PC-3 (cell line): ENCODE data around the gene CBL. TPM values are rescaled to one million over a fixed set of nuclear protein-coding genes. Genes with fewer than 3 reads are reported as not detected.

Experiments used
- ATAC-seq: fragments of 200-7000 bp; cut with Tn5 transposase; 2 replicates; pipeline ENCODE4 v1.9.1; 2020; ENCODE audit warnings: mild to moderate bottlenecking, moderate library complexity
- BruUV-seq: library from RNA; stranded (reverse); fragments of 400-500 nt; replicated peaks from 2 replicates; lab custom pipeline; 2021; lab: Mats Ljungman, UMichigan
- CTCF ChIA-PET: fragments of 300-600 bp; sonication (Branson Sonifier 250); formaldehyde crosslinking; loops from one replicate; lab custom pipeline; 2022; ENCODE audit warnings: antibody characterized with exemption; lab: Charles Lee
- POLR2A ChIA-PET: fragments of 300-600 bp; sonication (Branson Sonifier 250); formaldehyde crosslinking; loops from one replicate; lab custom pipeline; 2022; ENCODE audit warnings: antibody characterized with exemption; ENCODE audit not compliant: unreplicated experiment; lab: Charles Lee
- DNase-seq: peaks from one replicate; pipeline ENCODE4 v3.0.0-alpha.2; 2015
- H2AFZ ChIP-seq: fragments of 300-600 bp; sonication (generic); 2 replicates; pipeline ENCODE4 v1.6.0; 2016; ENCODE audit warnings: antibody characterized with exemption, low read length
- H3F3A ChIP-seq: fragments of 300-600 bp; sonication (generic); one replicate; pipeline ENCODE4 v1.6.0; 2017; ENCODE audit warnings: antibody characterized with exemption, low read length, control low read depth, mild to moderate bottlenecking; ENCODE audit not compliant: unreplicated experiment
- H3K27ac ChIP-seq: fragments of 300-600 bp; sonication (generic); 2 replicates; pipeline ENCODE4 v1.5.1; 2016; ENCODE audit warnings: mild to moderate bottlenecking, low read length
- H3K27me3 ChIP-seq: fragments of 300-600 bp; sonication (generic); 2 replicates; pipeline ENCODE4 v1.6.1; 2016; ENCODE audit warnings: low read length, mixed read lengths
- H3K36me3 ChIP-seq: fragments of 300-600 bp; sonication (generic); 2 replicates; pipeline ENCODE4 v1.6.1; 2016; ENCODE audit warnings: low read depth, mixed run types, low read length, mixed read lengths
- H3K4me1 ChIP-seq: fragments of 300-600 bp; sonication (generic); 2 replicates; pipeline ENCODE4 v1.5.1; 2016; ENCODE audit warnings: low read length; ENCODE audit not compliant: insufficient read depth
- H3K4me2 ChIP-seq: fragments of 300-600 bp; sonication (generic); 2 replicates; pipeline ENCODE4 v1.6.0; 2016; ENCODE audit warnings: low read length
- H3K4me3 ChIP-seq: fragments of 300-600 bp; sonication (generic); 2 replicates; pipeline ENCODE4 v1.5.1; 2016; ENCODE audit warnings: mild to moderate bottlenecking, low read length, mixed read lengths
- H3K79me2 ChIP-seq: fragments of 300-600 bp; sonication (generic); 2 replicates; pipeline ENCODE4 v1.6.1; 2017; ENCODE audit warnings: low read length, mixed read lengths
- H3K9ac ChIP-seq: fragments of 300-600 bp; sonication (generic); 2 replicates; pipeline ENCODE4 v1.6.0; 2016; ENCODE audit warnings: mild to moderate bottlenecking, low read length
- H3K9me2 ChIP-seq: fragments of 300-600 bp; sonication (generic); replicated peaks from 2 replicates; pipeline ENCODE4 v1.6.1; 2016; ENCODE audit warnings: mixed run types, low read length, mixed read lengths
- H3K9me3 ChIP-seq: fragments of 300-600 bp; sonication (generic); 2 replicates; pipeline ENCODE4 v1.6.1; 2016; ENCODE audit warnings: low read length, mixed read lengths
- H4K20me1 ChIP-seq: fragments of 300-600 bp; sonication (generic); 2 replicates; pipeline ENCODE4 v1.6.1; 2016; ENCODE audit warnings: low read length, mixed read lengths
- CTCF ChIP-seq: fragments of 300-600 bp; sonication (generic); conservative IDR thresholded peaks from 2 replicates; pipeline ENCODE4 v1.5.1; 2017; ENCODE audit warnings: antibody characterized with exemption, low read depth, mild to moderate bottlenecking, low read length
- EZH2 ChIP-seq: fragments of 300-600 bp; sonication (generic); IDR thresholded peaks from one replicate; pipeline ENCODE4 v1.6.1; 2017; ENCODE audit warnings: antibody characterized with exemption, mild to moderate bottlenecking, low read length; ENCODE audit not compliant: unreplicated experiment
- EZH2phosphoT487 ChIP-seq: fragments of 300-600 bp; sonication (generic); IDR thresholded peaks from 2 replicates; pipeline ENCODE4 v1.6.1; 2018; ENCODE audit warnings: mild to moderate bottlenecking, antibody characterized with exemption, low read length, borderline replicate concordance
- intact Hi-C: fragments of 100-400 bp; cut with micrococcal nuclease; formaldehyde crosslinking; loops from 2 replicates; pipeline ENCODE4 v1.9.0; 2023
- total RNA-seq: library from RNA; depleted of rRNA; stranded (reverse); fragments of >200 nt; gene quantifications from 2 replicates; pipeline ENCODE4 v1.2.3, GENCODE V29; 2014

CBL gene
- total RNA-seq, 1 experiment from 2014 or later = 11.4 TPM

GRCh38 chr11:119318240-119319135 lies 112.3 kb downstream of the CBL start:
- Histone ChIP-seq H3F3A (no peaks in the 10 kb centered on the region), H2AFZ (peak overlapping the region; percentile 54), H3K27me3 (no peaks in the 10 kb centered on the region), H3K9ac (no peak overlapping the region; the same call in 1 of the 2 replicates), H3K4me3 (no peak overlapping the region), H3K9me3 (no peaks in the 10 kb centered on the region), H4K20me1 (0 out of 2 replicates have a peak, but pooled peaks cover 5% of the 10 kb centered on the region), H3K4me2 (peak overlapping the region; percentile 53), H3K9me2 (no peaks in the 10 kb centered on the region), H3K79me2 (peaks cover 29% of the 10 kb centered on the region), H3K36me3 (peaks cover 15% of the 10 kb centered on the region), H3K4me1 (peaks cover 50% of the 10 kb centered on the region), H3K27ac (peak overlapping the region; percentile 64)
- ChIA-PET POLR2A (interaction anchor here (0.6 kb wide), 1 partner anchor 20 kb away, joined by 18 read pairs; no protein-coding TSS in a partner anchor), CTCF (interaction anchor here (0.5 kb wide), 1 partner anchor 11 kb away, joined by 3 read pairs; no protein-coding TSS in a partner anchor)
- TF ChIP-seq EZH2phosphoT487 (no peak), EZH2 (no peak), CTCF (no peak)
- intact Hi-C loops = no loop called here
- peak; percentile 76 for DNase-seq
- no TSS peak for BruUV-seq
- no peak; the same call in 1 of the 2 replicates for ATAC-seq

- Histone ChIP-seq H3K79me2 (peaks cover 27% of the 10 kb centered on the region), H3K36me3 (peaks cover 7% of the 10 kb centered on the region), H3F3A (no peaks in the 10 kb centered on the region), H3K27ac (peak overlapping the region; percentile 64), H3K4me1 (peaks cover 50% of the 10 kb centered on the region), H3K4me3 (no peak overlapping the region), H3K9me2 (no peaks in the 10 kb centered on the region), H3K27me3 (no peaks in the 10 kb centered on the region), H3K9me3 (no peaks in the 10 kb centered on the region), H3K4me2 (peak overlapping the region; percentile 53; the same call in 1 of the 2 replicates), H3K9ac (no peak overlapping the region), H2AFZ (no peak overlapping the region), H4K20me1 (0 out of 2 replicates have a peak, but pooled peaks cover 5% of the 10 kb centered on the region)
- no TSS peak for BruUV-seq
- DNase-seq (no peak), ATAC-seq (no peak)
- no peak for TF ChIP-seq EZH2
- no peak for TF ChIP-seq CTCF
- TF ChIP-seq EZH2phosphoT487 = no peak
- intact Hi-C loops = no loop called here
- POLR2A ChIA-PET = no interaction called here
- CTCF ChIA-PET = no interaction called here
These were observed 113.1 kb downstream of the CBL start for GRCh38 chr11:119319136-119319699.
